Activated T-cell treated with anti-CD3 and anti-CD28 coated beads, Interleukin-2, amount 50 U/mL, for 72 hours (primary cell): ENCODE data around the gene ARRDC3. TPM values are rescaled to one million over a fixed set of nuclear protein-coding genes. Genes with fewer than 3 reads are reported as not detected.
"Not testable (repeated sequence)": the region's sequence is repeated elsewhere in the genome, so short reads cannot be mapped to it uniquely, and the experiment has no call there.

Experiments used
- ATAC-seq, 2 donors: fragments of 150-1000 bp; cut with Tn5 transposase; replicated peaks in 1 of 2; 2 replicates each; pipeline ENCODE4 v1.10.0; 2021; ENCODE audit warnings: moderate library complexity in 2 of 2, mild to moderate bottlenecking in 1 of 2
- DNase-seq, 2 donors: peaks; one replicate each; pipeline ENCODE4 v3.0.0; 2021 to 2022; ENCODE audit warnings: mixed read lengths in 1 of 2
- H3K27ac Mint-ChIP-seq: one replicate; pipeline ENCODE4 v1.8.0; 2022; ENCODE audit warnings: mild to moderate bottlenecking, moderate library complexity, mixed read lengths
- H3K27me3 Mint-ChIP-seq: one replicate; pipeline ENCODE4 v1.8.0; 2022; ENCODE audit warnings: low read depth, mixed read lengths
- H3K36me3 Mint-ChIP-seq, 2 donors: one replicate each; pipeline ENCODE4 v1.8.0; 2022; ENCODE audit warnings: mixed read lengths in 2 of 2, mild to moderate bottlenecking in 1 of 2; ENCODE audit not compliant: insufficient read depth in 2 of 2
- H3K4me1 Mint-ChIP-seq: one replicate; pipeline ENCODE4 v1.8.0; 2022; ENCODE audit warnings: low read depth, mixed read lengths
- H3K4me3 Mint-ChIP-seq, 2 donors: one replicate each; pipeline ENCODE4 v1.8.0; 2022; ENCODE audit warnings: mild to moderate bottlenecking in 2 of 2, mixed read lengths in 2 of 2, moderate library complexity in 2 of 2
- H3K9me3 Mint-ChIP-seq, 2 donors: one replicate each; pipeline ENCODE4 v1.8.0; 2022; ENCODE audit warnings: mixed read lengths in 2 of 2
- total RNA-seq, 2 donors: library from RNA; stranded (reverse); gene quantifications; one replicate each; pipeline ENCODE4 v1.2.3, GENCODE V29; 2022

ARRDC3 gene
- total RNA-seq, 2 donors from 2014 or later = 12.8 to 21.1 TPM

DNA sequence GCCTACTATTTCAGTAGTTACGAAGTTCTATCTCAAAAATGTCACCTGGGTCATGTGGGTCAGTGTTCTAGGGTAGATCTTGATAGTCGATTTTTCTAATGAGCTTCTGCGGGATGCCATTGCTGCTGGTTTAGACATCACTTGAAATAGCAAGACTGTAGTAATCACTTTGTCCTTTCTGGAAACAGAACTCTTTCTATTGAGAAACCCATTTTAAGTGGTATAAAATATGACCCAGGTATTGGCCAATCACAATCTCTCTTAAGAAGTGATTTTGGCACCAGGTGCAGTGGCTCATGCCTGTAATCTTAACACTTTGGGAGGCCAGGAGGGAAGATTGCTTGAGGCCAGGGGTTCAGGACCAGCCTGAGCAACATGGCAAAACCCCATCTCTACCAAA is 17.6 kb downstream of the ARRDC3 start:
- peaks cover 12% of the 10 kb centered on the region for H3K4me1 Mint-ChIP-seq
- no peaks in the 10 kb centered on the region for H3K27me3 Mint-ChIP-seq
- no peak overlapping the region for H3K4me3 Mint-ChIP-seq
- no peak overlapping the region for H3K27ac Mint-ChIP-seq
- peaks cover 10 to 28% of the 10 kb centered on the region in 2 donors for H3K36me3 Mint-ChIP-seq
- DNase-seq (no peak), ATAC-seq (no peak)
- peaks cover 7 to 13% of the 10 kb centered on the region in 2 donors for H3K9me3 Mint-ChIP-seq

DNA sequence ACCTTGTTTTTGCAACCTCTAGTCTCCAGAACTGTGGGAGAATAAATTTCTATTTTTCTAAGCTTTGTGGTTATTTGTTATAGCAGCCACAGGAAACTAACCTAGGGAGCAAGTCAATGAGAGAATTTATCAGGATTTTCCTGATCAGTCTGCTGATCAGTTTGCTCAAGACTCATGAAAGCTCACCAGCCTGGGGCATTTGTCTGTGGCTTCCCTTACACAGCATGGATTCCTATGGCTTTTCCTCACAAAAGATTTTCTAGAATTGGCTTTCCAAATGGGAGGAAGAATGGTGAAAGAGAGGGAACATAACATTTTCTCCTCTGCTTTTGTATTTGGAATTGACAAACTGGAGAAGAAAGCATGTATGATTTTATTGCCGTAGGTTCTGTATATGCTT is 20.2 kb downstream of the ARRDC3 start:
- ATAC-seq (no peak), DNase-seq (no peak)
- H3K4me3 Mint-ChIP-seq = no peak overlapping the region
- no peak overlapping the region for H3K27ac Mint-ChIP-seq
- H3K36me3 Mint-ChIP-seq = peaks cover 8 to 17% of the 10 kb centered on the region in 2 donors
- H3K9me3 Mint-ChIP-seq = peaks cover 7 to 13% of the 10 kb centered on the region in 2 donors
- H3K27me3 Mint-ChIP-seq = no peaks in the 10 kb centered on the region
- H3K4me1 Mint-ChIP-seq = peaks cover 12% of the 10 kb centered on the region

DNA sequence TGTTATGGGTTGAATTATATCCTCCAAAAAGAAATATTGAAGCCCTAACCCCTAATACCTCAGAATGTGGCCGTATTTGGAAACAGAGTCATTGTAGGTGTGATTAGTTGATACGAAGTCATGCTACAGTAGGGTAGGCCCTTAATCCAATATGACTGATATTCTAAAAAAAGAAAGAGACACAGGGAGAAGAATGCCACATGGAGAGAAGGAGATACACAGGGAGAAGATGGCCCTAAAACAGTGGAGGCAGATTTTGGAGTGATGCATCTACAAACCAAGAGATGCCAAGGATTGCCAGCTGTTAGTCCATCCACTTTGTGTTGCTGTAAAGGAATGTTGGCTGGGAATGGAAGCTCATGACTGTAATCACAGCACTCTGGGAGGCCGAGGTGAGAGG is 21.3 kb downstream of the ARRDC3 start:
- peak in 1 of 2 donors; percentile 15 for ATAC-seq
- Mint-ChIP-seq H3K27me3 (peaks cover 8% of the 10 kb centered on the region), H3K36me3 (peaks cover 8 to 17% of the 10 kb centered on the region in 2 donors), H3K4me3 (peak overlapping the region in 1 of 2 donors; percentile 51), H3K27ac (peak overlapping the region; percentile 96), H3K4me1 (peaks cover 12% of the 10 kb centered on the region), H3K9me3 (peaks cover 7 to 13% of the 10 kb centered on the region in 2 donors)
- no peak for DNase-seq

DNA sequence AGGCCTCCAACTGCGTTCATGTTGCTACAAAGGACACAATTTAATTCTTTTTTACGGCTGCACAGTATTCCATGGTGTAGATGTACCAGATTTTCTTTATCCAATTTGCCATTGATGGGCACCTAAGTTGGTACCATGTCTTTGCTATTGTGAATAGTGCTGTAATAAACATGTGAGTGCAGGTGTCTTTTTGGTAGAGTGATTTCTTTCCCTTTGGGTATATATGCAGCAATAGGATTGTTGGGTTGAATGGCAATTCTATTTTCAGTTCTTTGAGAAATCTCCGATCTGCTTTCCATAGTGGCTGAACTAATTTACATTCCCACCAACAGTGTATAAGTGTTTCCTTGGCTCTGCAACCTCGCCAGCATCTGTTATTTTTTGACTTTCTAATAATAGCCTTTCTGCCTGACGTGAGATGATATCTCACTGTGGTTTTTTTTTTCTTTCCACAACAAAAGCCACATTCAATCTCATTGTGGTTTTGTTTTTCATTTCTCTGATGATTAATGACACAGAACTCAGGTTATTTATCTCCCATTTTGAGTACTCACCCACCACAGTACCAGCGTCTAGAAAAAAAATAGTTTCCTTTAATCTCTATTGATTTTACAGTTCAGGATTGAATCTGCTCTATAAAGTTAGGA is 21.9 kb downstream of the ARRDC3 start:
- DNase-seq = no peak
- Mint-ChIP-seq H3K27ac (peak overlapping the region; percentile 96), H3K4me1 (peaks cover 12% of the 10 kb centered on the region), H3K9me3 (peaks cover 7 to 13% of the 10 kb centered on the region in 2 donors), H3K27me3 (peaks cover 8% of the 10 kb centered on the region), H3K36me3 (peaks cover 10 to 17% of the 10 kb centered on the region in 2 donors), H3K4me3 (peak overlapping the region in 1 of 2 donors; percentile 51)
- peak; percentile 64 to 81 for ATAC-seq

DNA sequence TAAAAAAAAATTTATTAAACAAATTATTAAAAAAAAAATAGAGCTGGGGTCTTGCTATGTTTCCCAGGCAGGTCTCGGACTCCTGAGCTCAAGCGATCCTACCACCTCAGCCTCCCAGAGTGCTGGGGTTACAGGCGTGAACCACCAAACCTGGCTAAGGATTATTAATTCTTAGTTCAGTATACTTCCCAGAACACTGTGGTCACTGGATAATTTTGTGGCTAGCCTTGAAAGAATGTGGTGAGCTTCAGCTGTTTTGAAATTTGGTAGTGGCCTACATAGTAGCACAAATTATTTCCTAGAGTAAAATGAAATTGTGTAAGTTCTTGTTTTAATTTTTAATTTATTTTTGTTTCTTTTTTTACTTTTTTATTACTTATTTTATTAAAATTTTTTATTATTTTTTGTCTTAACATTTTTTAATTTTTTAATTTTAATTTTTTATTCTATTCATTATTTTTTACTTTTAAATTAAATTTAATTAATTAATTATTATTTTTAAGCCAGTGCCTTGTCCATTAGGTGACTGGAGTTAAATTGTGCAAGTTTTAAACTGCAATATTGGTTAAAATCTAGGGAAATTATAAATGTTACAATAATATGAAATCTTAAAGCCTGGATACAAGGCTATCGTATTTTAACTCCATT is 23.0 kb downstream of the ARRDC3 start:
- Mint-ChIP-seq H3K36me3 (peaks cover 10 to 17% of the 10 kb centered on the region in 2 donors), H3K9me3 (peaks cover 7 to 13% of the 10 kb centered on the region in 2 donors), H3K27me3 (peaks cover 8% of the 10 kb centered on the region), H3K4me3 (no peak overlapping the region), H3K27ac (no peak overlapping the region), H3K4me1 (peaks cover 12% of the 10 kb centered on the region)
- no peak for ATAC-seq
- no peak for DNase-seq

DNA sequence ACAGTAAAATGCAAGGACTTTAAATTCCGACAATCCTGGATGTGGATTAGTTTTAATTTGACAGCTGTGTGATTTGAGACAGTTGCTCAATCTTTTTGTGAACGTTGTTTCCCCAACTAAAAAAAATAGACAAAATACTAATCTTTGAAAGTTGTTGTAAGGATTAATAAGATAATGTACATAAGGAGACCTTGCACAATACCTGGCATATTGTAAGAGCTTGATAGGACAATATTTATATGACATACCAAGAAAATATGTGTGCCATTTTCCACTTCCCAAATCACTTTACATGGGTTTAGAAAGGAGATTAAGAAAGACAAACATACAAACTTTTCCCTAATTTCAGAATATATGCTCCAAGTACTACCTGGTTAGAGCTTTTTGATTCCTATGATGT is 25.3 kb downstream of the ARRDC3 start:
- DNase-seq (no peak), ATAC-seq (no peak)
- H3K36me3 Mint-ChIP-seq = peaks cover 10 to 17% of the 10 kb centered on the region in 2 donors
- peaks cover 12% of the 10 kb centered on the region for H3K4me1 Mint-ChIP-seq
- H3K27me3 Mint-ChIP-seq = peaks cover 8% of the 10 kb centered on the region
- peaks cover 7 to 13% of the 10 kb centered on the region in 2 donors for H3K9me3 Mint-ChIP-seq
- H3K27ac Mint-ChIP-seq = no peak overlapping the region
- no peak overlapping the region for H3K4me3 Mint-ChIP-seq

DNA sequence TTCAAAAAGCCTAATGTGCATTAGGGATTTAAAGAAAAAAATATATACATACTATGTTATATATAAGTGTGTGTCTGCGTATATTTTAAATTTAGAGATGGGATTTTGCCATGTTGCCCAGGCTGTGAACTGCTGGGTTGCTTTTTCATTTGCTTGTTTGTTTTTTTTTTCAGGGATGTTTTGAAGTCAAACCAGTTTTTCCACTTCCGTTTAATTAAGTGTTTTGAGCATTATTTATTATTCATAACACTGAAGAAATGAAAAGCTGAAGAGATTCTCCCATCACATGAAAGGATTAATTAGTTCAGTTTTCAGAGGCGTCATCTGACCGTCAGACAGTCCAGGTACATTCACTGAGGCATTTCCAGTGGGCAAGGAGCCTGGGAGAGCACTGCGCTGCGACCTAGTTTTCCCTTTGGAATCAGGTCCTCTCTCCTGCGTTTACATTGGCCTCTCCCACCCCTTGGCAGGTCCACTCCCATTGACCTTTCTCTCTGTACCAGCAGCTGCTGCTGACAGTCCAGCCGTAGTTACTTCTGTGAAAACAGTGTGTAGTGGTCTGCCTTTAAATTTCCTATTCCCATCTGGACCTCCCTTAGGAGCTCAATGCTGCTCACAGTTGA is 26.0 kb downstream of the ARRDC3 start:
- Mint-ChIP-seq H3K9me3 (peaks cover 7 to 9% of the 10 kb centered on the region in 2 donors), H3K27ac (no peak overlapping the region), H3K4me3 (no peak overlapping the region), H3K27me3 (peaks cover 10% of the 10 kb centered on the region), H3K4me1 (peaks cover 12% of the 10 kb centered on the region), H3K36me3 (peaks cover 10 to 11% of the 10 kb centered on the region in 2 donors)
- ATAC-seq (no peak), DNase-seq (no peak)

DNA sequence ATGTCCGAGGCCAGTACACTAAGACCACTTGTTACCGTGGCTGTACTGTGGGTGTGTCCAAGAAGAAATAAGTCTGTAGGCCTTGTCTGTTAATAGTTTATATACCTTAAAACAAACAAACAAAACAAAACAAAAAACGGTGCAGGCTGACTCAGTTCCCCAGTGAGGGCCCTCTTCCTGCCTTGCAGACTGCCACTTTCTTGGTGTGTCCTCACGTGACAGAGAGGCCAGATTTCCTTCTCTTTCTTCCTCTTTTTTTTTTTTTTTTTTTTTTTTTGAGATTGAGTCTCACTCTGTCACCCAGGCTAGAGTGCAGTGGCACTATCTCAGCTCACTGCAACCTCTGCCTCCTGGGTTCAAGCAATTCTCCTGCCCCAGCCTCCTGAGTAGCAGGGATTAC is 28.2 kb downstream of the ARRDC3 start:
- not testable (repeated sequence) for ATAC-seq, DNase-seq, H3K27ac Mint-ChIP-seq, H3K4me1 Mint-ChIP-seq, H3K9me3 Mint-ChIP-seq, H3K4me3 Mint-ChIP-seq, H3K36me3 Mint-ChIP-seq
- H3K27me3 Mint-ChIP-seq = peaks cover 20% of the 10 kb centered on the region

DNA sequence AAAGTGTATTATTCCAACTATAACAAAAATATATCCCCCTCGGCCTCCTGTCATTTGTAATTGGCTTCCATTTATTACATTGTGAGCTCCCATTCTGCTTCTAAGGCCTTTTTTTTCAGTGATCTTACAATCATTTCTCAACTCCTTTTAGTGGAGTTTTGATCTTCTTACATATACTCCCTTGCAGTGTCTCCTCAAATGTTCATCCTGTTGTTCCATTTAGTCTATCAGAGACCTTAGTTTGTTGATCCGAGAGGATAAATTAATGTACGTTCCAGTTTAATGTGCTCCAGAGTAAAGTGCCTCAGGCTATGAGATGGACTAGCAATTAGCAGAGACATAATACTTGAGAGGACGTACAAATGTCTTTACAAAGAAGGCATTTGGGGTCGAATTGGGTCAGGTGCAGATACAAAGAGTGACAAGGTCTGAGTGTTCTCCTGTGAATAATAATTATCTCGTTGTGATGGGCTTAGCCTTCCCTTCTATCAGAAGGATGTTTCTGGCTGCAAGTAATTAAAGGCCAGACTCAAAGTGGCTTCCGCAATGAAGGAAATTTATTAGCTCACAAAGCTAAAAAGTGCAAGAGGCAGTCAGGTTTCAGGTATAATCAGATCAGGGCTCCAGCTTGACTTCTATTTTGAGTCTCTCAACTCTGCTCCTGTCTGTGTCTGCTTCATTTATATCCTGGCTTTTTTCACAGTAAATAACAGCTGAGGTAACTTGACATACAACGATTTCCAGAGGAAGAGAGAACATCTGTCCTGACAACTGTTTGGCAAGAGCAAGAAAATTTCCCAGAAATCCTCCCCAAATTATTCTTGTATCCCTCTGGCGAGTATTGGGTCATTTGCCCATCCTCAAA is 30.1 kb downstream of the ARRDC3 start:
- Mint-ChIP-seq H3K27me3 (peaks cover 20% of the 10 kb centered on the region), H3K9me3 (peaks cover 0 to 3% of the 10 kb centered on the region in 2 donors), H3K4me3 (no peak overlapping the region), H3K36me3 (peaks cover 0 to 2% of the 10 kb centered on the region in 2 donors), H3K27ac (no peak overlapping the region), H3K4me1 (no peaks in the 10 kb centered on the region)
- ATAC-seq (no peak), DNase-seq (no peak)

DNA sequence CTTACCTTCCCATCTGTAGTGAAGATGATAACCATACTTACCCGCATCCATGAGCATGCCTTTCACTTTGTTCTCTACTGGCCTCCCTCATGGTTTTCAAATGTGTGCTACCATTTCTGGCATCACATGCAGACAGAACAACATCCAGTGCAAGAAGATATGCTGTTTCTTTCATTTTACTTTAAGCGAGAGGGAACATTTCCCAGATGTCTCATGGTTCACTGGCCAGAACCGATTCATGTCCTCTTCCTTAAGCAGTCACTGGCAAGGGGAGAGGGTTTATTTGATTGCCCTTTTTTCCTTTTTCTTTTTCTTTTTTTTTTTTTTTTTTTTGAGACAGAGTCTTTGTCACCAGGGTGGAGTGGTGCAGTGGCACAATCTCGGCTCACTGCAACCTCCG is 37.7 kb downstream of the ARRDC3 start:
- DNase-seq = no peak
- H3K4me3 Mint-ChIP-seq = no peak overlapping the region
- no peaks in the 10 kb centered on the region for H3K4me1 Mint-ChIP-seq
- H3K36me3 Mint-ChIP-seq = no peaks in the 10 kb centered on the region
- peaks cover 0 to 3% of the 10 kb centered on the region in 2 donors for H3K9me3 Mint-ChIP-seq
- no peak for ATAC-seq
- no peak overlapping the region for H3K27ac Mint-ChIP-seq
- H3K27me3 Mint-ChIP-seq = no peaks in the 10 kb centered on the region

DNA sequence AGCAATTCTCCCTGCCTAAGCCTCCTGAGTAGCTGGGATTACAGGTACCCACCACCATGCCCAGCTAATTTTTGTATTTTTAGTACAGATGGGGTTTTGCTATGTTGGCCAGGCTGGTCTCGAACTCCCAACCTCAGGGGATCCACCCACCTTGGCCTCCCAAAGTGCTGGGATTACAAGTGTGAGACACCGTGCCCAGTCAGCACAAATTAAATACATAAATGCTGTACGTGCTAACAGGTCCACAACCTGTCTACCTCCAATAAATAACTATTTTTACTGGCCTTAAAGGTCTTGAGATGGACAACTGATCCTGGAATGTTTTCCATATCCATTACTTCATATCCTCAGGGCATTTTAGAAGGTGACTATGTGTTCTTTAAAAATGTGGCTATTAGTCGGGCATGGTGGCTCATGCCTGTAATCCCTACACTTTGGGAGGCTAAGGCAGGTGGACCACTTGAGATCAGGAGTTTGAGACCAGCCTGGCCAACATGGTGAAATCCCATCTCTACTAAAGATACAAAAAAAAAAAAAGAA is 38.4 kb downstream of the ARRDC3 start:
- not testable (repeated sequence) for DNase-seq, ATAC-seq, H3K27ac Mint-ChIP-seq, H3K36me3 Mint-ChIP-seq, H3K4me3 Mint-ChIP-seq, H3K4me1 Mint-ChIP-seq, H3K27me3 Mint-ChIP-seq, H3K9me3 Mint-ChIP-seq

DNA sequence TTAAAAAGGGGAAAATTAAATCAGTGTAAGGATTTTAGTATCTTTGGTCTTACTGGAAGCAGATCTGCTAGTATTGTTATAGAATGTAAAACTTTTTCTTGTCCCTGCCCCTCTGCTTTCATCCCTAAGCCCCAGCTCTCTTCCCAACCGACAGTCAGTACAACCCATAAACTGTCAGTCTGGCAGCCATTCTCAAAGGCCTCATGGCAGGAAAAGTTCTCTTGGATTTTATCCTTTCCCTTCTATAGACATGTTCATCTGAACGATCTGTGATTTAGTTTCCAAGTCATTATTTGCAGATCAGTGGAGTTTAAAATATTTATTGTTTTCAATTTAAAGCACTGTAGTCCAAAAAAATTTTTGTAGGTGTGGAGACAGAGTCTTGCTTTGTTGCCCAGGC is 39.2 kb downstream of the ARRDC3 start:
- DNase-seq (no peak), ATAC-seq (no peak)
- no peak overlapping the region for H3K4me3 Mint-ChIP-seq
- peaks cover 5% of the 10 kb centered on the region for H3K4me1 Mint-ChIP-seq
- peaks cover 0 to 3% of the 10 kb centered on the region in 2 donors for H3K9me3 Mint-ChIP-seq
- no peaks in the 10 kb centered on the region for H3K27me3 Mint-ChIP-seq
- no peak overlapping the region for H3K27ac Mint-ChIP-seq
- no peaks in the 10 kb centered on the region for H3K36me3 Mint-ChIP-seq
